HepG2 (cell line): ENCODE measurements around the gene MYO9A. TPM values are rescaled to one million over a fixed set of nuclear protein-coding genes. Genes with fewer than 3 reads are reported as not detected.

Experiments used
- ATAC-seq: fragments of 200-7000 bp; cut with Tn5 transposase; 3 replicates; pipeline ENCODE4 v1.9.1; 2020; ENCODE audit warnings: mild to moderate bottlenecking, moderate library complexity
- BruUV-seq: library from RNA; stranded (reverse); fragments of 400-500 nt; replicated peaks from 2 replicates; lab custom pipeline; 2021; lab: Mats Ljungman, UMichigan
- CTCF ChIA-PET: fragments of 300-600 bp; formaldehyde crosslinking; extraction: SDS; loops from one replicate; lab custom pipeline; 2021; ENCODE audit warnings: low total read pairs, inconsistent platforms, low intra/inter-chr PET ratio; lab: Yijun Ruan, JAX
- POLR2A ChIA-PET: fragments of 350-600 bp; sonication (Branson Sonifier 250); formaldehyde crosslinking; loops from one replicate; lab custom pipeline; 2020; ENCODE audit warnings: antibody characterized with exemption, inconsistent platforms; lab: Yijun Ruan, JAX
- DNase-seq: peaks from one replicate; pipeline ENCODE4 v3.0.0-alpha.2; 2015; ENCODE audit warnings: low spot score
- FAIRE-seq: peaks from 3 replicates; lab custom pipeline; 2011; peaks lifted over from hg19 to GRCh38; lab: Jason Lieb, UNC
- H2AFZ ChIP-seq: one replicate; pipeline ENCODE4 v1.6.1; 2011; ENCODE audit warnings: low read length, inconsistent platforms
- H3K27ac ChIP-seq: fragments of 300-600 bp; 3 replicates; pipeline ENCODE4 v1.8.0; 2011; ENCODE audit warnings: mixed run types, mild to moderate bottlenecking, mixed read lengths, low read length, inconsistent platforms; ENCODE audit not compliant: insufficient read depth; ENCODE audit errors: extremely low read length
- H3K27me3 ChIP-seq, 2 experiments: fragments of 200-600 bp in 1 of 2; 2 replicates in 1 of 2; 3 replicates in 1 of 2; pipeline versions ENCODE4 v1.6.0 to v1.8.0; 2011; ENCODE audit warnings: low read length in 2 of 2, mild to moderate bottlenecking in 2 of 2, moderate library complexity in 2 of 2, inconsistent platforms in 1 of 2; ENCODE audit not compliant: insufficient read depth in 2 of 2, control insufficient read depth in 1 of 2
- H3K36me3 ChIP-seq, 2 experiments: fragments of 200-600 bp in 1 of 2; replicated peaks in 1 of 2; 2 replicates in 1 of 2; 3 replicates in 1 of 2; pipeline versions ENCODE4 v1.5.1 to v1.8.0; 2011; ENCODE audit warnings: low read length in 2 of 2, inconsistent platforms in 1 of 2; ENCODE audit not compliant: insufficient read depth in 2 of 2, control insufficient read depth in 1 of 2
- H3K4me1 ChIP-seq: 2 replicates; pipeline ENCODE4 v1.5.1; 2012; ENCODE audit warnings: low read length, inconsistent platforms; ENCODE audit not compliant: insufficient read depth
- H3K4me2 ChIP-seq: 2 replicates; pipeline ENCODE4 v1.6.0; 2011; ENCODE audit warnings: low read depth, low read length, inconsistent platforms
- H3K4me3 ChIP-seq, 3 experiments: fragments of 200-600 bp in 1 of 3; sonication (generic), shearing (Covaris generic) in 1 of 3; replicated peaks in 1 of 3; 2 replicates each; pipeline ENCODE4 v1.5.1; 2011 to 2016; ENCODE audit warnings: low read length in 3 of 3, inconsistent platforms in 2 of 3, low read depth in 2 of 3, mild to moderate bottlenecking in 2 of 3, control low read depth in 1 of 3, mixed read lengths in 1 of 3; ENCODE audit not compliant: insufficient read depth in 1 of 3
- H3K79me2 ChIP-seq: one replicate; pipeline ENCODE4 v1.6.1; 2011; ENCODE audit warnings: low read length, inconsistent platforms; ENCODE audit not compliant: insufficient read depth
- H3K9ac ChIP-seq: 2 replicates; pipeline ENCODE4 v1.6.0; 2011; ENCODE audit warnings: mild to moderate bottlenecking, low read depth, low read length, inconsistent platforms; ENCODE audit not compliant: insufficient read depth
- H3K9me3 ChIP-seq: 2 replicates; pipeline ENCODE4 v1.5.1; 2012; ENCODE audit warnings: mild to moderate bottlenecking, low read length
- H4K20me1 ChIP-seq: 2 replicates; pipeline ENCODE4 v1.6.0; 2011; ENCODE audit warnings: inconsistent platforms, mild to moderate bottlenecking, low read length, moderate library complexity; ENCODE audit not compliant: insufficient read depth
- ATF7 ChIP-seq, 2 experiments: fragments of 450-650 bp in 1 of 2; sonication (generic) in 1 of 2; formaldehyde crosslinking in 1 of 2; IDR thresholded peaks; 2 replicates each; pipeline versions ENCODE4 v1.4.0 to v1.6.1; 2016 to 2020; ENCODE audit warnings: antibody characterized with exemption in 1 of 2, mild to moderate bottlenecking in 1 of 2, missing genetic modification reagents in 1 of 2
- BHLHE40 ChIP-seq: IDR thresholded peaks from 2 replicates; pipeline ENCODE4 v1.6.1; 2011; ENCODE audit warnings: low read length, improper control_type of control experiment
- CERS6 ChIP-seq: sonication (generic); formaldehyde crosslinking; IDR thresholded peaks from 2 replicates; pipeline ENCODE4 v1.5.0; 2020; ENCODE audit warnings: missing genetic modification reagents
- DRAP1 ChIP-seq: IDR thresholded peaks from 2 replicates; pipeline ENCODE4 v1.6.1; 2016; ENCODE audit warnings: missing genetic modification reagents, missing compliant biosample characterization
- FOSL1 ChIP-seq: sonication (generic); formaldehyde crosslinking; IDR thresholded peaks from 2 replicates; pipeline ENCODE4 v1.9.0; 2021; ENCODE audit warnings: missing genetic modification reagents, borderline replicate concordance
- HMG20B ChIP-seq: conservative IDR thresholded peaks from 2 replicates; pipeline ENCODE4 v1.6.1; 2016; ENCODE audit warnings: missing genetic modification reagents, missing compliant biosample characterization
- HNRNPH1 ChIP-seq: fragments of 200-400 bp; formaldehyde crosslinking; optimal IDR thresholded peaks from 2 replicates; pipeline ENCODE3; 2017; ENCODE audit warnings: mild to moderate bottlenecking, low read depth, low read length
- HOXA5 ChIP-seq: sonication (generic); formaldehyde crosslinking; IDR thresholded peaks from 2 replicates; pipeline ENCODE4 v1.4.0; 2020; ENCODE audit warnings: missing genetic modification reagents
- MBNL3 ChIP-seq: fragments of 250-450 bp; sonication (Bioruptor Pico); conservative IDR thresholded peaks from 2 replicates; pipeline ENCODE4 v1.8.0; 2022; ENCODE audit warnings: mild to moderate bottlenecking, inconsistent platforms
- MLLT10 ChIP-seq: sonication (generic); formaldehyde crosslinking; IDR thresholded peaks from 2 replicates; pipeline ENCODE4 v1.4.0; 2020; ENCODE audit warnings: missing genetic modification reagents
- MXD3 ChIP-seq: IDR thresholded peaks from 2 replicates; pipeline ENCODE4 v1.6.1; 2016; ENCODE audit warnings: mild to moderate bottlenecking, missing biosample characterization, missing genetic modification reagents
- MXD4 ChIP-seq: IDR thresholded peaks from 2 replicates; pipeline ENCODE4 v1.6.1; 2016; ENCODE audit warnings: mild to moderate bottlenecking, missing biosample characterization, missing genetic modification reagents
- MYC ChIP-seq: sonication (generic); formaldehyde crosslinking; IDR thresholded peaks from 2 replicates; pipeline ENCODE4 v1.9.0; 2021; ENCODE audit warnings: missing genetic modification reagents, borderline replicate concordance
- SAP130 ChIP-seq: IDR thresholded peaks from 2 replicates; pipeline ENCODE4 v1.6.1; 2016; ENCODE audit warnings: low read depth
- SMAD3 ChIP-seq: sonication (generic); formaldehyde crosslinking; IDR thresholded peaks from 2 replicates; pipeline ENCODE4 v1.4.0; 2020; ENCODE audit warnings: missing genetic modification reagents
- TCF7L2 ChIP-seq: IDR thresholded peaks from 2 replicates; pipeline ENCODE4 v1.6.1; 2011; ENCODE audit warnings: mild to moderate bottlenecking, low read depth, low read length, moderate library complexity
- ZMAT5 ChIP-seq: sonication (generic); formaldehyde crosslinking; IDR thresholded peaks from 2 replicates; pipeline ENCODE4 v1.5.0; 2020; ENCODE audit warnings: mild to moderate bottlenecking, low read depth, missing genetic modification reagents, borderline replicate concordance
- ZNF343 ChIP-seq: sonication (generic); formaldehyde crosslinking; IDR thresholded peaks from 2 replicates; pipeline ENCODE4 v1.4.0; 2020; ENCODE audit warnings: mild to moderate bottlenecking, missing genetic modification reagents
- WGBS: methylation state at CpG from one replicate; pipeline ENCODE4 v1.1.6; 2017; ENCODE audit warnings: low lambda C conversion rate; 5-methylcytosine and 5-hydroxymethylcytosine counted together
- in situ Hi-C: cut with HindIII; loops from 2 replicates; pipeline ENCODE4 v1.10.0; 2017; ENCODE audit warnings: low pct_unique_long_range_greater_than_20kb; ENCODE audit not compliant: extremely low pct_ligation_motif_present
- intact Hi-C: fragments of 100-400 bp; cut with micrococcal nuclease; formaldehyde crosslinking; loops from one replicate; pipeline ENCODE4 v1.10.0; 2022; ENCODE audit not compliant: unreplicated experiment
- polyA plus RNA-seq, 8 experiments: library from polyadenylated mRNA; depleted of rRNA in 3 of 8; stranded (reverse) in 7 of 8; unstranded in 1 of 8; fragments of >200 nt; fragmentation: Illumina TruSeq in 4 of 8; extraction: Trizol in 4 of 8; gene quantifications; 2 replicates each; pipeline versions ENCODE4 v1.2.1 to v1.2.3, GENCODE V29; 2011 to 2016; ENCODE audit warnings: low read depth in 4 of 8, missing spikeins in 1 of 8, mixed read lengths in 1 of 8; ENCODE audit not compliant: insufficient read depth in 1 of 8
- total RNA-seq, 5 experiments: library from RNA; depleted of rRNA; stranded (reverse); fragments of >200 nt; fragmentation: Illumina TruSeq; extraction: Trizol; gene quantifications; 2 replicates each; pipeline ENCODE4 v1.2.3, GENCODE V29; 2016; ENCODE audit warnings: low read depth in 1 of 5

Gene MYO9A
- total and polyA plus RNA-seq, 2 of the 13 experiments (the other 11 are each of a cell fraction or from before 2014, with no cell fraction given): 4.8 to 15.3 TPM

GRCh38 chr15:71899674-71900073 is 218.3 kb downstream of the MYO9A start:
- Histone ChIP-seq H3K9ac (no peak overlapping the region), H3K36me3 (peaks cover 0 to 7% of the 10 kb centered on the region in 2 experiments; a peak in 3 of 5 replicates), H3K4me2 (no peak overlapping the region), H3K27me3 (no peaks in the 10 kb centered on the region), H4K20me1 (no peaks in the 10 kb centered on the region), H2AFZ (no peak overlapping the region), H3K4me1 (no peaks in the 10 kb centered on the region), H3K79me2 (no peaks in the 10 kb centered on the region), H3K9me3 (no peaks in the 10 kb centered on the region), H3K4me3 (no peak overlapping the region), H3K27ac (no peak overlapping the region)
- ATAC-seq (no peak), DNase-seq (no peak), FAIRE-seq (no peak)
- CTCF ChIA-PET: no interaction called here
- intact Hi-C loops: no loop called here
- TF ChIP-seq SAP130 (CRISPR knock-in tag) (no peak), ZNF343 (CRISPR knock-in tag) (no peak), BHLHE40 (no peak), HOXA5 (no peak), TCF7L2 (no peak), MLLT10 (CRISPR knock-in tag) (no peak), MXD4 (CRISPR knock-in tag) (no peak), MYC (CRISPR knock-in tag) (no peak), SMAD3 (CRISPR knock-in tag) (no peak)
- over 99% methylated on average over 5 of the region's 5 CpGs for WGBS
- in situ Hi-C loops: no loop called here
- POLR2A ChIA-PET: no interaction called here
- no TSS peak for BruUV-seq

- no peaks in the 10 kb centered on the region for H3K79me2 ChIP-seq
- H3K4me3 ChIP-seq: no peak overlapping the region
- H3K4me2 ChIP-seq: no peak overlapping the region
- CTCF ChIA-PET: no interaction called here
- H3K9ac ChIP-seq: no peak overlapping the region
- POLR2A ChIA-PET: no interaction called here
- intact Hi-C loops: no loop called here
- no peaks in the 10 kb centered on the region for H4K20me1 ChIP-seq
- H2AFZ ChIP-seq: no peak overlapping the region
- in situ Hi-C loops: no loop called here
- H3K36me3 ChIP-seq: peaks cover 0 to 6% of the 10 kb centered on the region in 2 experiments; a peak in 1 of 5 replicates
- H3K27ac ChIP-seq: no peak overlapping the region
- ATAC-seq (no peak), FAIRE-seq (no peak), DNase-seq (no peak)
- BruUV-seq: no TSS peak
- H3K9me3 ChIP-seq: no peaks in the 10 kb centered on the region
- WGBS: 100% methylated on average over 1 of the region's 1 CpG
- no peaks in the 10 kb centered on the region for H3K27me3 ChIP-seq
- no peaks in the 10 kb centered on the region for H3K4me1 ChIP-seq
- TF ChIP-seq FOSL1 (CRISPR knock-in tag): no peak
- TF ChIP-seq HMG20B (CRISPR knock-in tag): no peak
- no peak for TF ChIP-seq MXD3 (CRISPR knock-in tag)
- TF ChIP-seq ATF7 (IDR thresholded peaks at IDR 0.05): no peak
- no peak for TF ChIP-seq ATF7 (CRISPR knock-in tag; IDR thresholded peaks at IDR 0.05)
- no peak for TF ChIP-seq CERS6 (CRISPR knock-in tag)
- no peak for TF ChIP-seq DRAP1 (CRISPR knock-in tag)
- TF ChIP-seq MBNL3 (CRISPR knock-in tag): no peak
- TF ChIP-seq HNRNPH1: no peak
- no peak for TF ChIP-seq ZMAT5 (CRISPR knock-in tag)
Measured at GRCh38 chr15:71893691-71894090, 224.3 kb downstream of the MYO9A start.
